ENCODE measurements around the gene RMP24.
"Not testable (repeated sequence)": the region's sequence is repeated elsewhere in the genome, so short reads cannot be mapped to it uniquely, and the experiment has no call there.

The RMP24 gene

GRCh38 chr18:35949903-35950627 lies 22.4 kb upstream of the RMP24 start:
- Histone ChIP-seq H3K4me3 (peak overlapping the region; percentile 53), H3K27me3 (no peaks in the 10 kb centered on the region), H3K36me3 (no peaks in the 10 kb centered on the region), H3K27ac (no peak overlapping the region), H3K9me3 (no peaks in the 10 kb centered on the region), H3K4me1 (peaks cover 5% of the 10 kb centered on the region)
- peak; percentile 73 for DNase-seq
- peak; percentile 95 for ATAC-seq
- TF ChIP-seq CTCF (IDR thresholded peaks at IDR 0.05), result peak; percentile 98
- intact Hi-C loops (cut with DNase I), result loop anchor here (5.0 kb wide), 1 partner anchor 193 kb away; no protein-coding TSS in a partner anchor

DNA sequence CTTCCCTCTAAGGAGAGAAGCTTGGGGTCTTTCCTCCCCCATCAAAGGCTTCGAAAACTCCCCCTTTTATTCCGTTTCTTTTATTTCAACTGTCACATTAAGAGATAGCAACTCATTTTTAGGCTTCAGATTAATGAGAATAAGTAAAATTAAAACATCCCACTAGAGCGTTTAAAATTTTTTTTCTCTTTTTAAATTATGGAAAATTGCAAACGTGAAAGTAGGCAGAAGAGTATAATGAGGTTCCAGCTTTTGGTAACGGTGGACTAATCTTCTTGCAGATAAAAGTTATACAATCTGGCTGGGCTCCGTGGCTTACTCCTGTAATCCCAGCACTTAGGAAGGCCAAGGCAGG lies 21.9 kb upstream of the RMP24 start:
- no peak for DNase-seq
- TF ChIP-seq CTCF (IDR thresholded peaks at IDR 0.05), result no peak
- no peak overlapping the region for H3K27ac ChIP-seq
- H3K27me3 ChIP-seq, result no peaks in the 10 kb centered on the region
- H3K36me3 ChIP-seq, result no peaks in the 10 kb centered on the region
- intact Hi-C loops (cut with DNase I), result no loop called here
- peaks cover 5% of the 10 kb centered on the region for H3K4me1 ChIP-seq
- no peaks in the 10 kb centered on the region for H3K9me3 ChIP-seq
- H3K4me3 ChIP-seq, result peak overlapping the region; percentile 53
- no peak for ATAC-seq

GRCh38 chr18:35953688-35954087 lies 18.8 kb upstream of the RMP24 start:
- Histone ChIP-seq H3K27ac (no peak overlapping the region), H3K36me3 (no peaks in the 10 kb centered on the region), H3K27me3 (no peaks in the 10 kb centered on the region), H3K4me3 (no peak overlapping the region), H3K9me3 (no peaks in the 10 kb centered on the region), H3K4me1 (peaks cover 5% of the 10 kb centered on the region)
- no peak for TF ChIP-seq CTCF (IDR thresholded peaks at IDR 0.05)
- no peak for DNase-seq
- intact Hi-C loops (cut with DNase I), result no loop called here
- no peak for ATAC-seq

DNA sequence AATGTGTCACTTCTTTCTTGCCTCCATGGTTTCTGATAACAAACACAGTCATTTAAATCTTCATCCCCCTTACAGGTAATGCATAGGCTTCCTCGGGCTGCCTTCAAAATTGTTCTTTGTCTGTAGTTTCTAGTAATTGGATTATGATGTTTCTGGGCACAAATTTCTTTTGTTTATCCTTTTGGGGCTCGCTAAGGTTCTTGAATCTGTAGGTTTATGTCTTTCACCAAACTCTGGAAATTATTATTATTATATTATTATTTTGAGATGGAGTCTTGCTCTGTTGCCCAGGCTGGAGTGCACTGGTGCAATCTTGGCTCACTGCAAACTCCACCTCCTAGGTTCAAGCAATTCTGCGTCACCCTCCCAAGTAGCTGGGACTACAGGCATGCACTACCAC lies 16.3 kb upstream of the RMP24 start:
- no peak for TF ChIP-seq CTCF (IDR thresholded peaks at IDR 0.05)
- DNase-seq (no peak), ATAC-seq (no peak)
- no peaks in the 10 kb centered on the region for H3K36me3 ChIP-seq
- no peak overlapping the region for H3K4me3 ChIP-seq
- no peaks in the 10 kb centered on the region for H3K4me1 ChIP-seq
- no peaks in the 10 kb centered on the region for H3K9me3 ChIP-seq
- no peak overlapping the region for H3K27ac ChIP-seq
- intact Hi-C loops (cut with DNase I), result no loop called here
- no peaks in the 10 kb centered on the region for H3K27me3 ChIP-seq

- no peak overlapping the region for H3K4me3 ChIP-seq
- ATAC-seq (no peak), DNase-seq (no peak)
- H3K9me3 ChIP-seq, result no peaks in the 10 kb centered on the region
- H3K36me3 ChIP-seq, result no peaks in the 10 kb centered on the region
- intact Hi-C loops (cut with DNase I), result no loop called here
- H3K4me1 ChIP-seq, result no peaks in the 10 kb centered on the region
- no peaks in the 10 kb centered on the region for H3K27me3 ChIP-seq
- no peak for TF ChIP-seq CTCF (IDR thresholded peaks at IDR 0.05)
- H3K27ac ChIP-seq, result no peak overlapping the region
Measured at GRCh38 chr18:35962320-35962719, 10.2 kb upstream of the RMP24 start.

GRCh38 chr18:35964319-35964718 lies 8.2 kb upstream of the RMP24 start:
- no peak for TF ChIP-seq CTCF (IDR thresholded peaks at IDR 0.05)
- H3K27ac ChIP-seq, result no peak overlapping the region
- H3K4me3 ChIP-seq, result no peak overlapping the region
- ATAC-seq, result no peak
- no peaks in the 10 kb centered on the region for H3K36me3 ChIP-seq
- H3K4me1 ChIP-seq, result no peaks in the 10 kb centered on the region
- intact Hi-C loops (cut with DNase I), result no loop called here
- H3K27me3 ChIP-seq, result no peaks in the 10 kb centered on the region
- H3K9me3 ChIP-seq, result no peaks in the 10 kb centered on the region
- DNase-seq, result no peak

DNA sequence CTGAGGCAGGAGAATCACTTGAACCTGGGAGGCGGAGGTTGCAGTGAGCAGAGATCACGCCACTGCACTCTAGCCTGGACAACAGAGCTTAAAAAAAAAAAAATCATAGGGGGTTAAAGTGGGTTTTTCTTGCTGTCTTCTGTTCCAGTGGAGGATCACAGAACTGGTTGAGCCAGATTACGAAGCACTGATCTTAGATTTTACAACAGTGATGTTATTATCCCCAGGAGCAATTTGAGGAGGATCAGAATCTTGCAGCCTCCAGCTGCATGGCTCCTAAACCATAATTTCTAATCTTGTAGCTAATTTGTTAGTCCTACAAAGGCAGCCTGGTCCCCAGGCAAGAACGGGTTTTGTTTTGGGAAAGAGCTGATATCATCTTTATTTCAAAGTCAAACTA lies 4.6 kb upstream of the RMP24 start:
- H3K36me3 ChIP-seq; H3K4me3 ChIP-seq; DNase-seq; H3K4me1 ChIP-seq; H3K27ac ChIP-seq; intact Hi-C loops (cut with DNase I); ATAC-seq; H3K9me3 ChIP-seq; H3K27me3 ChIP-seq: not testable (repeated sequence)

All from upper lobe of right lung (tissue), 1 donor.